SKM-1 treated with dmso at 0.1 percent for 144 hours (cell line): Measurements from ENCODE around the gene PDGFB.

Experiments used
- DNase-seq: peaks from one replicate; lab custom pipeline; 2025; ENCODE audit not compliant: unreplicated experiment; lab: John Stamatoyannopoulos, UW

Gene PDGFB

DNA sequence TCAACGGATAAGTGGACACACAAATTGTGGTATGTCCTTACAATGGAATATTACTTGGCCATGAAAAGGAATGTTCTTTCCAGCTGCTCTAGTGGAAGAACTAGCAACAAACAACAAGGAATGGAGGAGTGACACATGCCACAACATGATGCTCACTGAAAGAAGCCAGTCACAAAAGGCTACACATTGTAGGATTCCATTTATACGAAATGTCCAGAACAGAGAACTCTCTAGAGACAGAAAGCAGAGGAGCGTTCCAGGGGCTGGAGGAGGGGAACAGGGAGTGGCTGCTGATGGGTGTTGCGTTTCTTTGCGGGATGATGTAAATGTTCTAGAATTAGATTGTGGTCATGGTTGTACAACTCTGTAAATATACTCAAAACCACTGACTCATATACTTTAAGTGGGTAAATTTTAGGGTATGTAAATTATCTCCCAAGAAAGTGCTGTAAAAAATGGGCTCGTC is 32.4 kb upstream of the PDGFB start:
- DNase-seq = peak; percentile 22

- DNase-seq = no peak
These were observed 31.8 kb upstream of the PDGFB start for GRCh38 chr22:39276440-39277141.

DNA sequence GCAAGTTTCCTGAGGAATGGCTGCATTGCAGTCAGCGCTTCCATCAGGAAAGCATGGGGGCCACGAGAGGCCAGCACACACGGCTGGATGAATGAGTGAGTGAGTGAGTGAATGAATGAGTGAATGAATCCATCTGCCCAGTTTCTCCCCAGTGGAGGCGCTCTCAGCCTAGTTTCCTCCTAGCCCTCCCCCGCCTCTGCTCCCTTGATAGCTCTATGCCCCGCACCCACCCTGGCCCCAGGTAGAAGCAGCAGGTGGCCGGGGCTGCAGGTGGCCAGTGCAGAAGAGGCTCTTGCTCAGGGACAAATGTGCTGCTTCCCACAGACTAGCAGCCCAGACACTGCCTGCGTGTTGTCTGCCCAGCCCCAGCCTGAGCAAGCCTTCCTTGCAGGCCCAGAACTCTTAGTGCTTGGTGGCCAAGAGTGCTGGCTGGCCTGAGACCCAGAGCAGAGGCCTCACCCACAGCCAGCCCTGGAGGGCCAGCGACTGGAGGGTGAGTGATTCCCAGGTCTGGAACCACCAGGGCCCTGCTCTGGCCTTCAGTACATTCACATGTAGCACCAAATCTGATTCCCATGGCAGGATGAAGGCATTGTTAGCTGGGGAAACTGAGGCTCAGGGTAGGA is 31.1 kb upstream of the PDGFB start:
- DNase-seq = no peak

DNA sequence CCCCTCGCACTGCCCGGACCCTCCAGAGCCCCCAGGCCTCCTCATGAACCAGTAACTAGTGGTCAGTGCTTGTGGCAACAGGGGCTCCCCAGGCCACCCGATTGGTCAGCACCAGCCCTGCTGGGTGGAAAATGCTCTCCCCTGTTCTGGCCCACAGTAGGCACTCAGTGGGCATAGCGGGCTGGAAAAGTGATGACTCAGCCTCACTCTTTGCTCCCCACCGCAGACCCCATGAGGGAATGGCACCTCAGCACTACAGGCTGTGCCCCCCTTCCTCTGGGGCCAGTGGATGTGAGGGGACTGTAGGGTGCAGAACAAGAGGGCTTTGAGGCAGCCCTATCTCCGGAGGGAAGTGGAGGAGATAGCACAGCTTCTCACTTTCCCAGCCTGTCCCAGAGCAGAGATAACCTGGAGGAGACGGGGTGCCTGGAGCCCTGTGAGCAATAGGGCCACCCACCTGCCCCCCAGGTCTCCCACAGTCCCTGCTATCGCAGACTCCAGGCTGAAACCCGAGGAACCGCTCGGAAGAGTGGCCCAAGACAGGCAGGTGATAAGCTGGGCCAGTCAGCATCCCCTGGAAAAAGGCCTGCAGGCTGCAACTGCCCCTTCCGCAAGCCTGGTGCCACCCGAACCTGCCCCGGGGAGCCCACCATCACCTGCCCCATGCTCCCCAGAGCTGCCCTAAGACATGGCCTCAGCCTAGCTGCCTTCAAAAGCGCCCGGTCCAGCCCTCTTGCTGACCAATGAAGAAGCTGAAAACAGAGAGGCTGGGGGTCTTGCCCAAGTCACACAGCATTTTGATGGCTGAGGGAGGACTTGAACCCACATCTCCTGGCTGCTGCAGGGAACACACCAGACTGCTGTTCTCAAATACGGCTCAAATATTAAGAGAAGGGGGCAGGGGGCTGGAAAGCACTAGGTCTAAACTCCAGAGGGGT is 29.4 kb upstream of the PDGFB start:
- DNase-seq = no peak

- DNase-seq = no peak
These were observed 26.0 kb upstream of the PDGFB start for GRCh38 chr22:39270792-39271191.

- DNase-seq = no peak
These were observed 25.5 kb upstream of the PDGFB start for GRCh38 chr22:39270280-39270679.

- no peak for DNase-seq
These were observed 24.5 kb upstream of the PDGFB start for GRCh38 chr22:39269095-39269790.

DNA sequence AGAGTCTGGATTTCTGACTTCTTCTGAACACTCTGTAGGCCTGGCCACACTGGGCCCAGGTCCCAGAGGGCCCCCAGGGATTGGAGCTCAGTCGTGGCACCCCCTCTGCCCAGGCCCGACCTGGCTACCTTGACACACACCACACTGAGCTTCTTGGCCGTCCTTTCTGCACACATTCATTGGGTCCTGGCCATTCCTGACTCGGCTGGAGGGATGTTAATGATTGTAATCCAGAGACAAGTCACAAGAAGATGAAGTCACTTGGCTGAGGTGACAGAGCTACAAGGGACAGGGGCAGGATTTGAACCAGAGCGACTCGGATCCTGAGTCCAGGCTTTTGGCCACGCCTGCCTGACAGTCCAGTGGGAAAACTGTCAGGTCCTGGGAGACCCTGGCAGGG is 23.9 kb upstream of the PDGFB start:
- DNase-seq = no peak

DNA sequence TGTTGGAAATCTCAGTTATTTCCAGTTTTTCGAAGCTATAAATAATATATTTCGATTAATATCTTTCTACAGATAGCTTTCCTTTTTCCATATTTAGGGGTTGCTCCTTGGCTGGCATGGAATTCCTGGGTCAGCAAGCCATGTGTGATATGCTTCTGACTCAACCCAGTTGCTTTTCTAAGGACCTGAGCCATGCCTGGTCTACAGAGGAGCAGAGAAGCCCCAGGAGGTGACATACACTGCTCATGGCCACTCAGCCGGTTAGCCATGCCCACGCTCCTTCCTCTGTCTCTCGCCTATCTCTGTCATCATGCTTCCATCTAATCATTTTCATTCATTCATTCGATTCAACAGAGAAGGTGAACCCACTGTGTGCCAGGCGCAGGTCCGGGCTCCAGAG is 23.2 kb upstream of the PDGFB start:
- no peak for DNase-seq

GRCh38 chr22:39266398-39267030 is 21.7 kb upstream of the PDGFB start:
- peak; percentile 29 for DNase-seq

GRCh38 chr22:39265143-39265886 is 20.5 kb upstream of the PDGFB start:
- no peak for DNase-seq

GRCh38 chr22:39264349-39265038 is 19.7 kb upstream of the PDGFB start:
- peak; percentile 29 for DNase-seq

DNA sequence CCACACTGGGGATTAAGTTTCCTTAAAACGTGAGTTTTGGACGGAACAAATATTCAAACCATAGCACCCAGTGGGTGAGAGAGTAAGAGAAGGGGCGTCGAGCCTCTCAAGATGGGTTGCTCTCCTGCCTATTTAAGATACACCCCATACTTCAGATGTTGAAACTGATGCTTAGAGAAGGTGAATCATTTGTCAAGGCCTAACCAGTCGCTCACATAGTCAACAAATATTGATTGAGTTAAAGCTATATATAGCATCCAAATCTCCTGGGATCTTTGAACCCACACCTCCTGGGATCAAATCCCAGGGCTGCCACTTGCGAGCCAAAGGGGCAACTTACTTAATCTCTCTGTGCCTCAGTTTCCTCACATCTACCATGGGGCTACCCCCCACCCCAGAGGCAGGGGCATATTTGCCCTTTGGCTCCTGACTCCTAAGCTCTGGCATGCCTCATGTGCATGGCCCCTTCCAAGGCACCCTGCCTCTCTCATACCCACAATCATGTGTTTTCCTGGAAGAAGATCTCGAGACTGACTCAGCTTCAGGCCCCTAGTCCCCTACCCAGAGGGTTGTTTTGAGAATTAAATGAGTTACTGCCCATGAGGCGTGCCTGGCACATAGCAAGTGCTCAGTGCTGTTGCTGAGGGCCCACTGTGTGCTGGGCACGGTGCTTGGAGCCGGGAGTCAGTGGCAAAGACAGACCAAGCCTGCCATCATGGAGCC is 19.0 kb upstream of the PDGFB start:
- DNase-seq = no peak

DNA sequence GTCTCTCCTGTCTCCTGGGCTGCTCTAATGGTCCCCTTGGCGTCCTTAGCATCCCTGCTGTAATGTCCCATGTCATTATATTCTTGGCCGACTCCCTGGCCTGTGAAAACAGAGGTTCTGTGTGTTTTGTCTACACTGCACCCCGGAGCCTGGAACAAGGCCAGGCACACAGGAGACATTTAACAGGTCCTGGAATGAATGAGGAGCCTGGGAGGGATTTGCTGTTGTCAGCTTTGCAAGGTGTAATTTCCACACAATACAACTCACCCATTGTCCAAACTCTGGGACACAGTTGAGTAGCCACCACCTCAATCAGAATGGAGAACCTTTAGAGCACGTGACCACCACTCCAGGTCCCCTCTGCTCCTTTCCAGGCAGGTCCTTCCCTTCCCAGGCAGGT is 14.9 kb upstream of the PDGFB start:
- no peak for DNase-seq

GRCh38 chr22:39257901-39258475 is 13.2 kb upstream of the PDGFB start:
- no peak for DNase-seq

GRCh38 chr22:39256979-39257378 is 12.2 kb upstream of the PDGFB start:
- DNase-seq = no peak

GRCh38 chr22:39256186-39256552 is 11.4 kb upstream of the PDGFB start:
- no peak for DNase-seq

DNA sequence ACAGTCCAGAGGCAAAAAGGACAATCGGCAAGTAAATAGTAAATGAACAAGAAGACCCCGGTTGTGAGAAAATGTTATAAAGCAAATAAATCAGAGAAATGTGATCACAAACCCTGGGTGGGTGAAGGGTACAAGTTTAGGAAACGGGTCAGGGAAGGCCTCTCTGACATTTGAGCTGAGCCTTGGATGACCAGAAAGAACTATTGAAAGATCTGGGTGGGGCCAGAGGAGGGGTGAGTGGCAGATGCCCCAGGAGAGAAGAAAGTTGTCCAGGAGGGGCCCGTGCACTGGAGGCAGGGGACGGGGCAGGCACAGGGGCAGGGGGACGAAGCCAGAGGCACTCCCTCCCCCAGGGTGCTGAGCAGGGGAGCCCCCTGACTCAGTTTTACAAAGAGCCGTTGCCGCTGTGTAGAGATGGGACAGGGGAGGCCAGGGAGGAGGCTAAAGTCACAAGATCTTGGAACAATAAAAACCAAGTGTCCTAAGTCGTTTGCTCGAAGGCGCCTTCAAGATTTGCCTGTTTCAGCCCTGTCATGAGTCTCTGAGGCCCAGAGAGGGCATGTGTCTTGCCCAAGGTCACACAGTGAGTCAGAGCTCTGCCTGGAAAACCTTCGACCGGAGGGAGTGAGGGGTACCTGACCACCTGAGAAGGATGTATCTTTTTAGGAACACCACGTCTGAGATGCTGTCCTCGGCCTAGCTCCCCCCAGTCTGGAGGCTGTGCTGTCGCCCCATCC is 10.8 kb upstream of the PDGFB start:
- DNase-seq = no peak
